RKO (cell line): ENCODE results near the gene PFKL.

Experiments used
- DNase-seq: peaks from one replicate; pipeline ENCODE4 v3.0.0-alpha.2; 2016; ENCODE audit warnings: low spot score

Gene PFKL

GRCh38 chr21:44299458-44300261 is at the start of gene PFKL:
TSS of gene PFKL (plus strand) at chr21:44300053. CDS start at chr21:44300106, 53 bp downstream.
- peak; percentile 64 for DNase-seq

- no peak for DNase-seq
Observed at GRCh38 chr21:44253832-44254710, 45.8 kb upstream of the PFKL start.

GRCh38 chr21:44255511-44255981 is 44.3 kb upstream of the PFKL start:
- DNase-seq = no peak

GRCh38 chr21:44258056-44258725 is 41.7 kb upstream of the PFKL start:
- DNase-seq = no peak

GRCh38 chr21:44259082-44259705 is 40.7 kb upstream of the PFKL start:
- no peak for DNase-seq

GRCh38 chr21:44260066-44260465 is 39.8 kb upstream of the PFKL start:
- DNase-seq = no peak

- no peak for DNase-seq
Observed at GRCh38 chr21:44260791-44261631, 38.8 kb upstream of the PFKL start.

GRCh38 chr21:44261675-44262295 is 38.1 kb upstream of the PFKL start, which contains the start of gene DNMT3L:
TSS of gene DNMT3L (minus strand) at chr21:44261897. CDS start at chr21:44261259, 638 bp downstream.
- no peak for DNase-seq

- DNase-seq = no peak
Observed at GRCh38 chr21:44262338-44263056, 37.4 kb upstream of the PFKL start.

- DNase-seq = no peak
Observed at GRCh38 chr21:44263221-44263760, 36.6 kb upstream of the PFKL start.

GRCh38 chr21:44263768-44264167 is 36.1 kb upstream of the PFKL start:
- no peak for DNase-seq

GRCh38 chr21:44265734-44266270 is 34.1 kb upstream of the PFKL start:
- DNase-seq = no peak

- DNase-seq = no peak
Observed at GRCh38 chr21:44267655-44268142, 32.2 kb upstream of the PFKL start.

GRCh38 chr21:44269090-44269489 is 30.8 kb upstream of the PFKL start:
- DNase-seq = no peak

- DNase-seq = no peak
Observed at GRCh38 chr21:44271558-44272283, 28.1 kb upstream of the PFKL start.

- no peak for DNase-seq
Observed at GRCh38 chr21:44272284-44272858, 27.5 kb upstream of the PFKL start.

- no peak for DNase-seq
Observed at GRCh38 chr21:44273046-44273445, 26.8 kb upstream of the PFKL start.

GRCh38 chr21:44275041-44275440 is 24.8 kb upstream of the PFKL start:
- no peak for DNase-seq
